H9 (cell line): Measurements from ENCODE around the gene TSC2. TPM values are rescaled to one million over a fixed set of nuclear protein-coding genes. Genes with fewer than 3 reads are reported as not detected.
"Not testable (repeated sequence)": the region's sequence is repeated elsewhere in the genome, so short reads cannot be mapped to it uniquely, and the experiment has no call there.

Source experiments
- DNase-seq: peaks from one replicate; pipeline ENCODE4 v3.0.0-alpha.2; 2017
- H2AFZ ChIP-seq: one replicate; pipeline ENCODE4 v1.6.1; 2013; ENCODE audit warnings: mild to moderate bottlenecking, low read length, control low read depth, moderate library complexity
- H2AK5ac ChIP-seq: 2 replicates; pipeline ENCODE4 v1.6.1; 2013; ENCODE audit warnings: low read length, control low read depth, mixed read lengths; ENCODE audit not compliant: insufficient read length
- H2BK120ac ChIP-seq: one replicate; pipeline ENCODE4 v1.6.1; 2013; ENCODE audit warnings: low read depth, mild to moderate bottlenecking, low read length, control low read depth, inconsistent platforms; ENCODE audit not compliant: poor library complexity, severe bottlenecking
- H2BK12ac ChIP-seq: 2 replicates; pipeline ENCODE4 v1.6.1; 2013; ENCODE audit warnings: low read length, control low read depth, mixed read lengths, low read depth; ENCODE audit not compliant: insufficient read length
- H2BK15ac ChIP-seq: 2 replicates; pipeline ENCODE4 v1.6.1; 2013; ENCODE audit warnings: low read depth, low read length, control low read depth
- H2BK20ac ChIP-seq: one replicate; pipeline ENCODE4 v1.6.1; 2013; ENCODE audit warnings: low read depth, mild to moderate bottlenecking, low read length, control low read depth, inconsistent platforms; ENCODE audit not compliant: poor library complexity, severe bottlenecking
- H2BK5ac ChIP-seq: 2 replicates; pipeline ENCODE4 v1.6.1; 2013; ENCODE audit warnings: low read length, control low read depth, mixed read lengths; ENCODE audit not compliant: insufficient read length
- H3K14ac ChIP-seq: 2 replicates; pipeline ENCODE4 v1.6.1; 2013; ENCODE audit warnings: low read length, control low read depth; ENCODE audit not compliant: insufficient read depth
- H3K18ac ChIP-seq: 2 replicates; pipeline ENCODE4 v1.6.1; 2013; ENCODE audit warnings: low read depth, mild to moderate bottlenecking, mixed read lengths, low read length, control low read depth; ENCODE audit not compliant: insufficient read length
- H3K23ac ChIP-seq: 2 replicates; pipeline ENCODE4 v1.6.1; 2013; ENCODE audit warnings: low read length, control low read depth, mixed read lengths, low read depth; ENCODE audit not compliant: insufficient read length
- H3K23me2 ChIP-seq: 2 replicates; pipeline ENCODE4 v1.6.1; 2013; ENCODE audit warnings: low read depth, mild to moderate bottlenecking, mixed read lengths, low read length, control low read depth; ENCODE audit not compliant: insufficient read length, poor library complexity, severe bottlenecking
- H3K27ac ChIP-seq: 2 replicates; pipeline ENCODE4 v1.5.1; 2013; ENCODE audit warnings: low read length, control low read depth, mixed read lengths, low read depth; ENCODE audit not compliant: insufficient read length
- H3K27me3 ChIP-seq: 2 replicates; pipeline ENCODE4 v1.6.1; 2013; ENCODE audit warnings: low read length, control low read depth, inconsistent platforms; ENCODE audit not compliant: insufficient read depth
- H3K4ac ChIP-seq: 2 replicates; pipeline ENCODE4 v1.6.1; 2013; ENCODE audit warnings: low read depth, mild to moderate bottlenecking, control low read depth, inconsistent platforms, low read length, moderate library complexity
- H3K4me1 ChIP-seq: 2 replicates; pipeline ENCODE4 v1.6.1; 2013; ENCODE audit warnings: low read length, control low read depth, inconsistent platforms; ENCODE audit not compliant: insufficient read depth
- H3K4me2 ChIP-seq: 2 replicates; pipeline ENCODE4 v1.6.1; 2013; ENCODE audit warnings: low read length, control low read depth, mixed read lengths; ENCODE audit not compliant: insufficient read length, insufficient read depth
- H3K56ac ChIP-seq: 2 replicates; pipeline ENCODE4 v1.6.1; 2013; ENCODE audit warnings: low read depth, mild to moderate bottlenecking, mixed read lengths, low read length, control low read depth; ENCODE audit not compliant: insufficient read length
- H3K79me1 ChIP-seq: 2 replicates; pipeline ENCODE4 v1.6.1; 2013; ENCODE audit warnings: low read depth, mild to moderate bottlenecking, moderate library complexity, low read length, control low read depth, inconsistent platforms; ENCODE audit not compliant: insufficient read depth, poor library complexity, severe bottlenecking
- H3K79me2 ChIP-seq: 2 replicates; pipeline ENCODE4 v1.6.1; 2013; ENCODE audit warnings: low read length, control low read depth, inconsistent platforms; ENCODE audit not compliant: insufficient read depth
- H3K9ac ChIP-seq: 2 replicates; pipeline ENCODE4 v1.6.1; 2013; ENCODE audit warnings: low read length, control low read depth, mixed read lengths; ENCODE audit not compliant: insufficient read length; ENCODE audit errors: extremely low read depth
- H3K9me3 ChIP-seq: one replicate; pipeline ENCODE4 v1.6.1; 2013; ENCODE audit warnings: low read depth, low read length, inconsistent platforms; ENCODE audit not compliant: control insufficient read depth
- H3T11ph ChIP-seq: one replicate; pipeline ENCODE4 v1.6.1; 2013; ENCODE audit warnings: mild to moderate bottlenecking, low read length, control low read depth, inconsistent platforms
- H4K20me1 ChIP-seq: one replicate; pipeline ENCODE4 v1.6.1; 2013; ENCODE audit not compliant: control insufficient read depth, insufficient read length, insufficient read depth
- H4K5ac ChIP-seq: 2 replicates; pipeline ENCODE4 v1.6.1; 2013; ENCODE audit warnings: low read depth, mild to moderate bottlenecking, mixed read lengths, low read length, control low read depth; ENCODE audit not compliant: insufficient read length
- H4K8ac ChIP-seq: replicated peaks from 2 replicates; pipeline ENCODE4 v1.6.1; 2013; ENCODE audit warnings: low read length, control low read depth, mixed read lengths, low read depth; ENCODE audit not compliant: insufficient read length
- H4K91ac ChIP-seq: 2 replicates; pipeline ENCODE4 v1.6.1; 2013; ENCODE audit warnings: low read depth, mild to moderate bottlenecking, moderate library complexity, mixed read lengths, low read length, control low read depth; ENCODE audit not compliant: insufficient read length
- H3K27ac Mint-ChIP-seq, 3 experiments: 2 replicates in 2 of 3; 3 replicates in 1 of 3; pipeline ENCODE4 v1.8.0; 2020 to 2021; ENCODE audit warnings: mixed read lengths in 3 of 3, mild to moderate bottlenecking in 1 of 3, moderate library complexity in 1 of 3
- H3K27me3 Mint-ChIP-seq: 2 replicates; pipeline ENCODE4 v1.8.0; 2021; ENCODE audit warnings: low read depth, mild to moderate bottlenecking, moderate library complexity, mixed read lengths
- H3K36me3 Mint-ChIP-seq, 3 experiments: 2 replicates in 2 of 3; 3 replicates in 1 of 3; pipeline ENCODE4 v1.8.0; 2020 to 2021; ENCODE audit warnings: low read depth in 3 of 3, mixed read lengths in 3 of 3; ENCODE audit not compliant: insufficient read depth in 1 of 3
- H3K4me1 Mint-ChIP-seq, 2 experiments: 2 replicates each; pipeline ENCODE4 v1.8.0; 2020; ENCODE audit warnings: mixed read lengths in 2 of 2
- H3K4me3 Mint-ChIP-seq, 2 experiments: 2 replicates in 1 of 2; 3 replicates in 1 of 2; pipeline ENCODE4 v1.8.0; 2020 to 2021; ENCODE audit warnings: mild to moderate bottlenecking in 2 of 2, mixed read lengths in 2 of 2, moderate library complexity in 1 of 2
- H3K9me3 Mint-ChIP-seq, 2 experiments: 2 replicates in 1 of 2; 3 replicates in 1 of 2; pipeline ENCODE4 v1.8.0; 2020; ENCODE audit warnings: mild to moderate bottlenecking in 2 of 2, mixed read lengths in 2 of 2, moderate library complexity in 1 of 2
- CTCF ChIP-seq: fragments of 200-600 bp; sonication (generic); conservative IDR thresholded peaks from 3 replicates; pipeline ENCODE4 v1.8.0; 2021; ENCODE audit warnings: antibody characterized with exemption, mild to moderate bottlenecking
- whole genome bisulfite sequencing: extraction: QIAGEN DNeasy Blood & Tissue Kit; methylation state at CpG from one replicate; pipeline ENCODE4 v1.1.7; 2013; ENCODE audit warnings: missing lambda C conversion rate, low lambda C conversion rate, mixed read lengths; ENCODE audit not compliant: insufficient read length; ENCODE audit errors: extremely low coverage; 5-methylcytosine and 5-hydroxymethylcytosine counted together
- total RNA-seq: library from RNA; stranded (reverse); gene quantifications from 2 replicates; pipeline ENCODE4 v1.2.1, GENCODE V29; 2021

The TSC2 gene
- total RNA-seq, 1 experiment from 2014 or later: 122 TPM

DNA sequence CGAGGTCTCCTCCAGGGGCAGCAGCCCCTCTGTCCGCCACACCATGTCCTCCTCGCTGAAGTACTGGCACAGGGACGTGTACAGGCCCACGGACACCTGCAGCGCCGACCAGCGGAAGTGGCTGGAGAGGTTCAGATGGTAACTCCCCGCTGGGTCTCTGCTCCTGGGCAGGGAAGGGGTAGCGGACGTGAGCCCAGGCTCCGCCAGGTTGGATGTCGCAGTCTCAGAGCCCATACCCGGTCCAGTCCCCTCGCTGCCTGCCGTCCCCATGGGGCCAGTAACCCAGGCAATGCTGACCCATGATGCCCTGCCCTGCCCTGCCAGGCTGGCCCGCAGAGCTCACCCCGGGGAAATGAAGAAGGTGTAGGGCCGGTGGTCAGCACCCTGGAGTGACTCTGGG lies 54.7 kb downstream of the TSC2 start:
- Histone ChIP-seq H3K79me2 (no peaks in the 10 kb centered on the region), H3K18ac (no peak overlapping the region), H3K4me1 (no peaks in the 10 kb centered on the region), H3K27ac (no peak overlapping the region), H3K23ac (no peak overlapping the region), H3K4ac (no peak overlapping the region), H4K20me1 (no peaks in the 10 kb centered on the region), H2BK15ac (no peak overlapping the region), H3K9me3 (no peaks in the 10 kb centered on the region), H3K56ac (no peak overlapping the region), H3K79me1 (no peaks in the 10 kb centered on the region), H2BK20ac (no peak overlapping the region), H3K27me3 (no peaks in the 10 kb centered on the region), H2BK120ac (no peak overlapping the region), H2AFZ (no peak overlapping the region), H2AK5ac (no peak overlapping the region), H4K5ac (no peak overlapping the region), H3K4me2 (no peak overlapping the region), H3K14ac (no peak overlapping the region), H2BK5ac (no peak overlapping the region), H4K8ac (no peak overlapping the region), H3K9ac (no peak overlapping the region), H2BK12ac (no peak overlapping the region), H4K91ac (no peak overlapping the region), H3K23me2 (no peaks in the 10 kb centered on the region), H3T11ph (no peak overlapping the region)
- no peaks in the 10 kb centered on the region for H3K9me3 Mint-ChIP-seq
- peaks cover 6 to 29% (median 9%) of the 10 kb centered on the region in 3 experiments; a peak in 6 of 7 replicates for H3K36me3 Mint-ChIP-seq
- no peaks in the 10 kb centered on the region for H3K4me1 Mint-ChIP-seq
- no peak overlapping the region for H3K27ac Mint-ChIP-seq
- TF ChIP-seq CTCF: no peak
- no peak overlapping the region for H3K4me3 Mint-ChIP-seq
- H3K27me3 Mint-ChIP-seq: no peaks in the 10 kb centered on the region
- no CpG with 5 or more reads among the region's 19 CpGs for WGBS
- DNase-seq: no peak

DNA sequence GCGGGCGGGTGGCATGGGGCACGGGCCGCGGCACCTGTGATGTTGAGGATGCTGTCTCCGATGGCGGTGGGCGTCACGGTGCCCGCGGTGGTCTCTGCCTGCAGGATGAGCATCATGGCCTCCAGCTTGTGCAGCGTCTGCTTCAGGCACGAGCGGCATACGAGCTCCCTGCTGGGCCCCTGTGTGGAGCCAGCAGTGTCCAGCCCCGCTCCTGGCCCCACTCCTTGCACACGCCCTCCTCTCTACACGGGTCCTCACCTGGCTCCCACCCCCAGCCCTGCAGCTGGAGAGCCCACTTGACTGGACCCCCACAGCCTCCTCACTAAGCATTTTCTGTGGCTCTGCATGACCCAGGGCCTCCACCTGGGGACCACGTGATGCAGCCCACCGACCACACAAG lies 56.7 kb downstream of the TSC2 start:
- not testable (repeated sequence) for H3K23me2 ChIP-seq, H2BK5ac ChIP-seq, H2BK120ac ChIP-seq, H3K27ac ChIP-seq, H4K8ac ChIP-seq, H2BK15ac ChIP-seq, H3K4me3 Mint-ChIP-seq, H3K9me3 Mint-ChIP-seq, H2AK5ac ChIP-seq, H3K4me1 ChIP-seq, H3K27ac Mint-ChIP-seq, H3K27me3 Mint-ChIP-seq, H3K27me3 ChIP-seq, DNase-seq, H3K79me1 ChIP-seq, H3K4ac ChIP-seq, H2BK12ac ChIP-seq, H3K79me2 ChIP-seq, H2AFZ ChIP-seq, H4K5ac ChIP-seq, H4K20me1 ChIP-seq, H3K4me2 ChIP-seq, H4K91ac ChIP-seq, H3K4me1 Mint-ChIP-seq, H3K9me3 ChIP-seq, H3K9ac ChIP-seq, H2BK20ac ChIP-seq, H3K56ac ChIP-seq, H3K14ac ChIP-seq, H3K18ac ChIP-seq, H3K23ac ChIP-seq, H3T11ph ChIP-seq
- H3K36me3 Mint-ChIP-seq: peaks cover 7 to 25% (median 11%) of the 10 kb centered on the region in 3 experiments; a peak in 6 of 7 replicates
- WGBS: no CpG with 5 or more reads among the region's 20 CpGs
